Naive thymus-derived CD8-positive, alpha-beta T cell (primary cell): ENCODE measurements around the gene LHX4. TPM values are rescaled to one million over a fixed set of nuclear protein-coding genes. Genes with fewer than 3 reads are reported as not detected.

Source experiments
- ATAC-seq, 2 donors: fragments of 150-1000 bp; cut with Tn5 transposase in 1 of 2; sonication (Bioruptor Pico), chemical (Tn5 transposase) in 1 of 2; 1 replicate in 1 of 2; 2 replicates in 1 of 2; pipeline ENCODE4 v1.10.0; 2021; ENCODE audit warnings: mild to moderate bottlenecking in 2 of 2, moderate library complexity in 2 of 2
- POLR2A ChIA-PET: fragments of 350-600 bp; sonication (Branson Sonifier 250); formaldehyde crosslinking; loops from one replicate; lab custom pipeline; 2021; ENCODE audit warnings: antibody characterized with exemption; lab: Charles Lee
- DNase-seq, 10 donors: peaks; one replicate each; pipeline versions ENCODE4 v3.0.0 to v3.0.0-alpha.2; 2020 to 2022
- H3K27ac Mint-ChIP-seq, 10 donors: one replicate each; pipeline ENCODE4 v1.8.0; 2020 to 2022; ENCODE audit warnings: mild to moderate bottlenecking in 10 of 10, mixed read lengths in 10 of 10, moderate library complexity in 4 of 10, inconsistent platforms in 1 of 10
- H3K27me3 Mint-ChIP-seq, 5 donors: one replicate each; pipeline ENCODE4 v1.8.0; 2021 to 2022; ENCODE audit warnings: mixed read lengths in 5 of 5
- H3K36me3 Mint-ChIP-seq, 3 donors: one replicate each; pipeline ENCODE4 v1.8.0; 2020 to 2022; ENCODE audit warnings: mixed read lengths in 3 of 3, mild to moderate bottlenecking in 2 of 3, inconsistent platforms in 1 of 3
- H3K4me1 Mint-ChIP-seq, 4 donors: one replicate each; pipeline ENCODE4 v1.8.0; 2021 to 2022; ENCODE audit warnings: mixed read lengths in 4 of 4
- H3K4me3 Mint-ChIP-seq, 10 donors: one replicate each; pipeline ENCODE4 v1.8.0; 2020 to 2022; ENCODE audit warnings: mild to moderate bottlenecking in 10 of 10, mixed read lengths in 10 of 10, moderate library complexity in 6 of 10, inconsistent platforms in 1 of 10
- H3K9me3 Mint-ChIP-seq, 9 donors: one replicate each; pipeline ENCODE4 v1.8.0; 2020 to 2022; ENCODE audit warnings: mixed read lengths in 9 of 9, mild to moderate bottlenecking in 3 of 9, inconsistent platforms in 1 of 9, moderate library complexity in 1 of 9
- polyA plus RNA-seq, 3 donors: library from polyadenylated mRNA; unstranded; fragments of 300-500 nt; fragmentation: Illumina TruSeq; gene quantifications; one replicate each; pipeline ENCODE4 v1.2.3, GENCODE V29; 2021
- total RNA-seq, 8 experiments: library from RNA in 2 of 8; stranded (reverse) in 2 of 8; gene quantifications; one replicate each; pipeline ENCODE4 v1.2.3 and lab custom pipeline; 2021 to 2026

LHX4 gene
- total and polyA plus RNA-seq, 5 experiments from 2014 or later = 0.09 to 0.25 (median 0.12) TPM; not detected in 2

DNA sequence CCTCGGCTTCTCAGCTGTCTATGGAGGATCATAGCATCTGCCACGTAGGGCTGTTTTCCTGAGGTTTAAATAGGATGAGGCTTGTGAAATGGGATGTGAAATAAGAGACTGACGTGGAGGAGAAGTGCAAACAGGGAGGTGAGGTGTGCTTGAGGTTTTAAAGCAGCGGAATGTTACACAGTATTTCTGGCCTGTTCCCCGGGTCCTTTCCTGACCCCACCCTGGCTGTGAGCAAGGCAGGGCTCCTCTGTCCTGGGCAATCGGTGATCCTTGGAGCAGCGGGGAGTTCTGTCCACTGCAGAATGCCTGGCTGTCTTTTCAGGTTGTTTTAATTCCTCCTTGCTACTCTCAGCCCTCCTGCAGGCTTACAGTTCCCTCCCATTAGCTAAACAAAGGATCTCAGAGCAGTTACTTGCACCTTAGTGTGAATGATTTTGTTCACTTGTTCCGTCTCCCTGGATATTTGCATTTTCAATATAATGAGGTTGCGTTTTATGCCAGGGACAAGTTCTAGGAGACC lies 38.6 kb downstream of the LHX4 start:
- no peak for ATAC-seq
- Mint-ChIP-seq H3K27me3 (no peaks in the 10 kb centered on the region), H3K27ac (no peak overlapping the region), H3K36me3 (peaks cover 0 to 3% (median 0%) of the 10 kb centered on the region in 3 donors), H3K4me1 (peaks cover 0 to 5% (median 1%) of the 10 kb centered on the region in 4 donors), H3K4me3 (no peak overlapping the region), H3K9me3 (no peaks in the 10 kb centered on the region)
- DNase-seq = no peak
- POLR2A ChIA-PET = no interaction called here

DNA sequence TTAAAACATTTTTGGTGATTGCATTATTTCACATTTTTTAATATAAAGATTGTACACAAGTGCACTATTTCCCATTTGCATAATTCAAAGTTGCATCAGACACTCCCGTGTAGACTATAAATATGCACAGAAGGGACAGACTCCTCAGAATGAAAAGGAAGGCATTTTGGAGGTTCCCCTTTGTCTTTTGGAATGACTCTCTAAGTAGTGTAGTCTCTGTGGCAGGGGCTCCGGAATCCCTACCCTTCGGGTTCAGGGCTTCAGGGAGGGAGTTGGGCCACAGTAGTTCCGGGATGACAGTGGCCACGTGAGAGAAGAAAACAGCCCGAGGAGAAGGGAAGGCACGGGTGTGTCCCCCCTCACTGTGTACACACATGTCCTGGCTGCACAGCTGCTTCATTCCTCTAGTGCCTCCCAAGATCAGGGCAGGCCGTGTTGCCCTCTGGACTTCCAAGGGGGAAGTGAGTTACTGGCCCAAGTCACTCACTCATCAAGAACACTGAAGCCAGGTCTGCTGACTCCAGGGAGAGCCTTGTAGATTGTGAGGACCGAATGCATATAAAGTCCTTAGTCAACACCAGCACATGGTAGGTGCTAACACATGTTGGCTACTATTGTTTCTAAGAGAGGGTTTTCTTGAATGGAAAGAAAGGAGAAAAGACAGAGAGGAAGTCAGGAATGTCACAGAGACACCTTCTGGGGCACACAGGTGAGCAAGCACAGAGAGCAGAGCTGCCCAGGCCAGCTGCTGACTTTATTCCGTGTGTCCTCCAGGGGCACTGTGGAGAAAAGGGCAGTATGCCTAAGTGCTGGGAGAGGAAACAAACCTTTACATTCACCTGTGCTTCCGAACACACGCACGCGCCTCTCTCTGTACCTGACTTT lies 39.8 kb downstream of the LHX4 start:
- Mint-ChIP-seq H3K9me3 (no peaks in the 10 kb centered on the region), H3K27me3 (no peaks in the 10 kb centered on the region), H3K4me1 (peaks cover 0 to 5% (median 1%) of the 10 kb centered on the region in 4 donors), H3K4me3 (no peak overlapping the region), H3K36me3 (peaks cover 3 to 11% (median 11%) of the 10 kb centered on the region in 3 donors), H3K27ac (peak overlapping the region in 4 of 10 donors; percentile 48 to 60 (median 54))
- ATAC-seq = no peak
- POLR2A ChIA-PET = no interaction called here
- DNase-seq = no peak

DNA sequence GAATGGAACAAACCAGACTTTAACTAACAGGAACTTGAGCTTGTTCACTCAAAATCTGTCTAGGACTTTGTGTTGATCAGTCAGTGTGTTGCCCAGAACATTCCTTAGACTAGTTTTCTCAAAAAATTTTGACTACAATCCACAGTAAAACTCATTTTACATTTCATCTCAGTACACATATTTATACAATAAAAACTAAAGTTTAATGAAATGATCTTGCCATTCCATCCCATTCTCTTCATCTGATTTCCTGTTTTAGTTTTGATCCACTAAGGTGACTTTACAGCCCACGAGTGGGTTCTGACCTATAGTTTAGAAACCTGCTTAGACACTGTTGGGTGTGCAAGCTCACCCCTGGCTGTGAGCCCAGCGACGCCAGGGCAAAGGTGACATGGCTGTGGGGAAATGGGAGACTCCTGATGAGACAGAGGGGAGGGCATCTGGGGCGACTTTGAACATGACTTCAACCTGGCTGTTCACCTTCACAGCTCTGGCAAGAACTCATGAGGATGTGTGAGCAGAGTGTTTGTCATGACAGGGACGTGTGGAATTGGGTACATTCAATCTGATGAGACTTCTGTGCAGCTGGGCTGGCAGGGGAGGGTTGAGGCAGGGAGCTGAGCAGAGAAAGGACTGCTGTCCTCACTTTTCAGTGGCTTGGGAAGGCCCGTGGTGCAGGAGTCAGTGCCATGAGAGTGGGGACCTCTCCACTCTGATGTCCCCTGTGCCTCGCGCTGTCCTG lies 40.6 kb downstream of the LHX4 start:
- Mint-ChIP-seq H3K27me3 (no peaks in the 10 kb centered on the region), H3K9me3 (no peaks in the 10 kb centered on the region), H3K4me3 (no peak overlapping the region), H3K4me1 (peaks cover 0 to 5% (median 0%) of the 10 kb centered on the region in 4 donors), H3K27ac (peak overlapping the region in 8 of 10 donors; percentile 17 to 87 (median 34)), H3K36me3 (peaks cover 6 to 18% (median 14%) of the 10 kb centered on the region in 3 donors)
- DNase-seq (no peak), ATAC-seq (no peak)
- POLR2A ChIA-PET = no interaction called here

DNA sequence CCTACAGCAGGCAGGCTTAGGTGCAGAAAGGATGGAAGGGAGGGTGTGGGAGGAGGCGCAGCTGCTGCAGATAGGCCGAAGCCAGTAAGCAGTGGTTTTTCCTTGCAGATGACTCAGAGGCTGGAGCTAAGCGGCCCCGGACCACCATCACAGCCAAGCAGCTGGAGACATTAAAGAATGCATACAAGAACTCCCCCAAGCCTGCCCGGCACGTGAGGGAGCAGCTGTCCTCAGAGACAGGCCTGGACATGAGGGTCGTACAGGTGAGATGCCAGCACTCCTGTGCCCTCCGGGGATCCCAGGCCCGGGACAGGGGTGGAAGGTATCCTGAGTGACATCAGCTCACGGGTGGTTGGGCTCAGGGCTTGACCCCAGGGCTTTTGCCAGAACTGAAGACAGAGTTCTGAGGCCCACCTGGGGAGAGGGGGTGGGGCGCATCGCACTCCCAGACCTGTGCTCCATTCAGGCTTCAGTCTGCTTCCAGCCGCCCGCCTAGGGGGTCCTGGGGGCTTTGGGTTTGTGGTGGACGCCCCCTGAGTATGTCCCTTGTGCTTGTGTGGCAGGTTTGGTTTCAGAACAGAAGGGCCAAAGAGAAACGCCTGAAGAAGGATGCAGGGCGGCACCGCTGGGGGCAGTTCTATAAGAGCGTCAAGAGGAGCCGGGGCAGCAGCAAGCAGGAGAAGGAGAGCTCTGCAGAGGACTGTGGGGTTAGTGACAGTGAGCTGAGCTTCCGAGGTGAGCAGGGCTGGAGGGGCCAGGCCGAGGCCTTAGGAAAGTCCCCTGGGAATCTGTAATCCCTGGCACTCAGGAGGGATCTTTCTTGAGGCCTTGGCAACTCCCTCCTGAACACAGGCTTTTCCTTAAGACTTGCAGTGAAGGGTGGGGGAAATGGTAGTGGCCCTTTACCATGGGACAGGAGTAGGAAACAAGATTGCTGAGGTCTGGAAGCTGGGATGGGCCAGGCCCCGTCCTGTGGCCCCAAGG lies 41.5 kb downstream of the LHX4 start:
- peaks cover 0 to 5% (median 0%) of the 10 kb centered on the region in 4 donors for H3K4me1 Mint-ChIP-seq
- no peak overlapping the region for H3K4me3 Mint-ChIP-seq
- peak overlapping the region in 5 of 10 donors; percentile 22 to 87 (median 53) for H3K27ac Mint-ChIP-seq
- no peaks in the 10 kb centered on the region for H3K27me3 Mint-ChIP-seq
- DNase-seq = no peak
- H3K36me3 Mint-ChIP-seq = peaks cover 6 to 20% (median 17%) of the 10 kb centered on the region in 3 donors
- POLR2A ChIA-PET = no interaction called here
- H3K9me3 Mint-ChIP-seq = no peaks in the 10 kb centered on the region
- ATAC-seq = no peak

DNA sequence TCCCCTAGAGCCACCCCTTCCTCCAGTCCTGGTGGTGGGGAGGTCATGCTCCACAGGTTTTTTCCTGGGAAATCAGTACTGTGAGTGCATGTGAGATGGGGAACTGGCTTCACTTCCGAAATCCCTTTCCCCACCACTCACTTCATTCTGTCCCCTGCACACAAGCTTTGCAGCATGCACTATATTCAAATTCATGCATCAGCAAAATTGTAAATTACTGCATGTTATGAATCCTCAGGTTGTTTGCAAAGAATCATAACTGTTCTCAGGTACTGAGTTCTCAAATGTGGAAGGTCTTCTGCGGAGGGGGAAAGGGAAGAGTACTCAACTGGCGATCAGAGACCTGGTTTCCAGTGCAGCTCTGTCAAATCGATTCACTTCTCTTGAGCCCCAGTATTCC lies 42.3 kb downstream of the LHX4 start:
- DNase-seq (no peak), ATAC-seq (no peak)
- H3K36me3 Mint-ChIP-seq = peaks cover 6 to 24% (median 17%) of the 10 kb centered on the region in 3 donors
- H3K27me3 Mint-ChIP-seq = no peaks in the 10 kb centered on the region
- H3K4me3 Mint-ChIP-seq = no peak overlapping the region
- peaks cover 0 to 5% (median 0%) of the 10 kb centered on the region in 4 donors for H3K4me1 Mint-ChIP-seq
- POLR2A ChIA-PET = no interaction called here
- peak overlapping the region in 2 of 10 donors; percentile 58 to 80 for H3K27ac Mint-ChIP-seq
- no peaks in the 10 kb centered on the region for H3K9me3 Mint-ChIP-seq

DNA sequence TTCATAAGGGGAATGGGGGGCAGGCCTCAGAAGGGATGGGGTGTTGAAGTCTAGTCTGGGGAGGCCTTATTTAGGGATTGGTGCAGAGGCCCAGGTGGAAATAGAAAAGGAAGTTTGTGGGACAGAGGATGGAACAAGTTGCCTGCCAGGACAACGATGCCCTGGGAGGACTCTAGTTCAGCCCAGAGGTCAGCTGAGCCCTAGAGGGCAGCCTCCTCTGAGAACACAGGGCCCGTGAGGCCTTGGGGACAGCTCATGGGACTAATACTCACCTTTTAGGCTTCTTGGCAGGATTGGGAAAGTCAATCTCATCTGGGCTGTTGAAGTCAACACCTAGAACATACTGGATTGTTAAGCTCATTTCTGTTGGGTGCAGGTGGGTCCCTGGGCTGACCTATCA lies 43.0 kb downstream of the LHX4 start:
- ATAC-seq (no peak), DNase-seq (no peak)
- H3K36me3 Mint-ChIP-seq = peaks cover 6 to 31% (median 24%) of the 10 kb centered on the region in 3 donors
- no peaks in the 10 kb centered on the region for H3K27me3 Mint-ChIP-seq
- H3K4me1 Mint-ChIP-seq = peaks cover 0 to 4% (median 0%) of the 10 kb centered on the region in 4 donors
- no peak overlapping the region for H3K4me3 Mint-ChIP-seq
- H3K27ac Mint-ChIP-seq = peak overlapping the region in 1 of 10 donors; percentile 41
- POLR2A ChIA-PET = no interaction called here
- no peaks in the 10 kb centered on the region for H3K9me3 Mint-ChIP-seq

DNA sequence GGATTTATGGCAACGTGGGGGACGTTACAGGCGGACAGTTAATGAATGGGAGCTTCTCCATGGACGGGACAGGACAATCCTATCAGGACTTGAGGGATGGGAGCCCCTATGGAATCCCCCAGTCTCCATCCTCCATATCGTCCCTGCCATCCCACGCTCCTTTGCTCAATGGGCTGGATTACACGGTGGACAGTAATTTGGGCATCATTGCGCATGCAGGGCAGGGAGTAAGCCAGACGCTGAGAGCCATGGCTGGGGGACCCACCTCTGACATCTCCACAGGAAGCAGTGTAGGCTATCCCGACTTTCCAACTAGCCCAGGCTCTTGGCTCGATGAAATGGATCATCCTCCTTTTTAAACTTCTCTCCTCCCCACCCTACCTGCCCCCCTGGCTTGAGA lies 44.2 kb downstream of the LHX4 start:
- Mint-ChIP-seq H3K9me3 (no peaks in the 10 kb centered on the region), H3K4me1 (peaks cover 0 to 5% (median 2%) of the 10 kb centered on the region in 4 donors), H3K27me3 (no peaks in the 10 kb centered on the region), H3K4me3 (no peak overlapping the region), H3K36me3 (peaks cover 6 to 39% (median 34%) of the 10 kb centered on the region in 3 donors), H3K27ac (no peak overlapping the region)
- DNase-seq (no peak), ATAC-seq (no peak)
- POLR2A ChIA-PET = no interaction called here

DNA sequence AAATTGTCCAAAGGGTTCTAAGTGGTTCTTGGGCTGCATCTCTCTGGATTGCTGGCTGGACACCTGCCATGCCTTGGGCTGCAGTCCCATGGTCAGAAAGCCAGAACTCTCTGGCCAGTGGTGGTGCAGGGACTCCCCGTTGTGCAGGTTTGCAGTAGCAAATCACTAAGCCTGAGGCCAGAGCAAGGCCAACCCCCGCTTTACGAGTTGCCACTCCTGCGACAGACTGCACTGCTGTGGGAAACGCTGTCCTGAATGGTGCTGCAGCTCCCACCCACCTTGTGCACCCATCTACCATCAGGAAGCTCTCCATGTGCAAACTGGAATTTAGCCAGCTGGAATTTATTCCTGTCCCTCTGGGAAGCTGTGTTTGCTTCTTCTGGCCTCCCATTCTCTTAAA lies 45.7 kb downstream of the LHX4 start:
- H3K27ac Mint-ChIP-seq = no peak overlapping the region
- no peaks in the 10 kb centered on the region for H3K27me3 Mint-ChIP-seq
- POLR2A ChIA-PET = no interaction called here
- DNase-seq (no peak), ATAC-seq (no peak)
- H3K4me1 Mint-ChIP-seq = peaks cover 0 to 5% (median 1%) of the 10 kb centered on the region in 4 donors
- H3K9me3 Mint-ChIP-seq = no peaks in the 10 kb centered on the region
- H3K36me3 Mint-ChIP-seq = peaks cover 11 to 48% (median 39%) of the 10 kb centered on the region in 3 donors
- H3K4me3 Mint-ChIP-seq = no peak overlapping the region

DNA sequence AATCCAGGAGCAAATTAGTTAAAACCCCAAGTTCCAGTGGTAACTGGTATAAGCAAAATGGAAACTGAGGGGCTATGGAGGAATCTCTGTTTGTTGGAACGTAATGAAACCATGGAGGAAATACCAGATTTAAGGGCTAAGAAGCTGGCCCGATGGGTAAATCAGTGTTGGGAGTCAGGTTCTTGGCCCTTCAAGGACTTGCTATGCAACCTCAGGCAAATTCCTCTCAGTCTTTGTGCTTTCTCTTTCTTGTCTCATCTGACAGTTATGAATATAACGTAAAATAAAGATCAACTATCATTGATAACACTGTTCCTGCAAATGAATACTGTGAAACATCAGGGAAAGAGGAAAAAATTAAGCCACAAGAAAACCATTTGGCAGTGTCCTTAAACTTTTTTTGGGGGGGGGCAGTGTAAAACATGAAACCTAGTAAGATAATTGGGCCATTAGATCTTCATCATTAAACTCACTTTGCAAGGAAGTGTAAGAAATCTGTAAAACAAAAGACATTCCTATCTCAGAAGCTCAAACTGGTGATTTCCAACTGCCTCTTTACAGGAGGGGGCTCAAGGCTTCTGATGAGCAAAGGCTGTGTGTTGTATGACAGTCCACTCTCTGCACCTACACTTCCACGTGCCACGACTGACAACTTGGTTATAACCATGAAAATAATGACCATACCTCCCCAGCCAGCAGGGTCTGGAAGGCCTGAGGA lies 47.6 kb downstream of the LHX4 start:
- Mint-ChIP-seq H3K4me3 (no peak overlapping the region), H3K9me3 (no peaks in the 10 kb centered on the region), H3K4me1 (peaks cover 0 to 5% (median 0%) of the 10 kb centered on the region in 4 donors), H3K27ac (peak overlapping the region in 1 of 10 donors; percentile 43), H3K27me3 (no peaks in the 10 kb centered on the region), H3K36me3 (peaks cover 13 to 63% (median 43%) of the 10 kb centered on the region in 3 donors)
- DNase-seq = no peak
- POLR2A ChIA-PET = no interaction called here
- ATAC-seq = no peak

DNA sequence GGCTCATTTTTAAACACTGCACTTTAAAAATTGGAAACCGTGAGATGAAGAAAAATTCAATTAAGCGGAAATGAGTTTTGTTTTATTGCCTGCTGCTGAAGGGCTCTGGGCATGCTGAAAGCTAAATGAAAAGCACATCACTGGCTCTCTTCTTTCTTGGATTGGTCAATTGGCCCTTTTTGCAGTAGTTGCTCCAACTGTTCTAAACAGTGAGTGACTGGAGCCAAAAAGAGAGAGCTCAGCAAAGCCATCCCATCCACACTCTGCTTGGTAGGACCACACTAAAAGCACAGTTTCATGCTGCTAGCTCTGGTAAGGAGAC lies 48.1 kb downstream of the LHX4 start:
- H3K27ac Mint-ChIP-seq = peak overlapping the region in 1 of 10 donors; percentile 43
- DNase-seq (no peak), ATAC-seq (no peak)
- peaks cover 13 to 67% (median 44%) of the 10 kb centered on the region in 3 donors for H3K36me3 Mint-ChIP-seq
- H3K27me3 Mint-ChIP-seq = no peaks in the 10 kb centered on the region
- no peaks in the 10 kb centered on the region for H3K9me3 Mint-ChIP-seq
- no peak overlapping the region for H3K4me3 Mint-ChIP-seq
- H3K4me1 Mint-ChIP-seq = peaks cover 0 to 5% (median 0%) of the 10 kb centered on the region in 4 donors
- POLR2A ChIA-PET = no interaction called here

DNA sequence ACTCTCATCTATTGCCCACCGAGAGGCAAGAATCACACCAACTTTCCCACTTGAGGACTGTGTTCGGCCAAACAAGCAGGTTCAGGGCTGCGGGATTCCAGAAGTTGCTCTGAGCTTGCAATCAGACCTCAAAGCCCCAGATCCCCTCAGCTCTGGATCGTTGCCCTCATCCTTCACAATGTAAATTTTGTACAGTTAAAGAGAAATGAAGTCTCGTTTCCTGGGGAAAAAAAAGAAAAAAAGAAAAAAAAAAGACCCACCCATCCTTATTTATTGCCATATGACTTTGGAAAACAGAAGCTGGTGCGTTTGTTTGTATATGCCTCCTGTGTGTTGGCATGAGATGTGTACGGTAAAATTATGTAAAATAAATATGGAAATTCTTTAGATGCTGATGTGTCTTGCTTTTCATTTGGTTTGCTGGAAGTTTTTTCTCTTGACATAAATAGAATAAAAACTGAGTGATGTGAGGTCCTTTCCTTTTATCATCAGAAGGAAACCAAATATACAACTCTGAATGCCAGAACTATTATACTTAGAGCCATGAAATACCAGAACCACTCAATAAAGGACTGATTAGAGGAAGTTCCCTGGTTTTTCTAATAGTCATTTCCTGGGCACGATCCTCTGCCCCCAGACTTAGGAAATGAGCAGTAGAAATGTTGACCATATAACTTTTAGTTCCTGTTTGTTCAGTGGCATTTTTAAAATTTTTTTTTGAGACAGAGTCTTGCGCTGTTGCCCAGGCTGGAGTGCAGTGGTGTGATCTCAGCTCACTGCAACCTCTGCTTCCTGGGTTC lies 48.7 kb downstream of the LHX4 start:
- peaks cover 0 to 5% (median 0%) of the 10 kb centered on the region in 4 donors for H3K4me1 Mint-ChIP-seq
- no peak for ATAC-seq
- no peaks in the 10 kb centered on the region for H3K27me3 Mint-ChIP-seq
- H3K27ac Mint-ChIP-seq = no peak overlapping the region
- no peak overlapping the region for H3K4me3 Mint-ChIP-seq
- DNase-seq = no peak
- H3K36me3 Mint-ChIP-seq = peaks cover 13 to 70% (median 50%) of the 10 kb centered on the region in 3 donors
- no peaks in the 10 kb centered on the region for H3K9me3 Mint-ChIP-seq
- POLR2A ChIA-PET = no interaction called here
